Activated naive CD8-positive, alpha-beta T cell (primary cell): ENCODE results near the gene SVIL.
"Not testable (repeated sequence)": the region's sequence is repeated elsewhere in the genome, so short reads cannot be mapped to it uniquely, and the experiment has no call there.

ENCODE experiments used
- H3K27ac Mint-ChIP-seq: one replicate; pipeline ENCODE4 v1.8.0; 2021; ENCODE audit warnings: mixed read lengths
- H3K27me3 Mint-ChIP-seq: one replicate; pipeline ENCODE4 v1.8.0; 2021; ENCODE audit warnings: mixed read lengths
- H3K36me3 Mint-ChIP-seq: one replicate; pipeline ENCODE4 v1.8.0; 2021; ENCODE audit warnings: mixed read lengths
- H3K4me1 Mint-ChIP-seq: one replicate; pipeline ENCODE4 v1.8.0; 2021; ENCODE audit warnings: low read depth, mixed read lengths
- H3K4me3 Mint-ChIP-seq: one replicate; pipeline ENCODE4 v1.8.0; 2021; ENCODE audit warnings: mild to moderate bottlenecking, mixed read lengths
- H3K9me3 Mint-ChIP-seq: one replicate; pipeline ENCODE4 v1.8.0; 2021; ENCODE audit warnings: low read depth, mixed read lengths

Gene SVIL

GRCh38 chr10:29574212-29575097 lies 60.3 kb downstream of the SVIL start:
- not testable (repeated sequence) for H3K4me1 Mint-ChIP-seq, H3K27ac Mint-ChIP-seq, H3K36me3 Mint-ChIP-seq, H3K4me3 Mint-ChIP-seq, H3K9me3 Mint-ChIP-seq, H3K27me3 Mint-ChIP-seq

- not testable (repeated sequence) for H3K9me3 Mint-ChIP-seq, H3K27me3 Mint-ChIP-seq, H3K4me3 Mint-ChIP-seq
Observed at GRCh38 chr10:29570248-29570647, 64.5 kb downstream of the SVIL start.

GRCh38 chr10:29569795-29570194 lies 65.0 kb downstream of the SVIL start:
- no peaks in the 10 kb centered on the region for H3K27me3 Mint-ChIP-seq
- H3K9me3 Mint-ChIP-seq: no peaks in the 10 kb centered on the region
- no peaks in the 10 kb centered on the region for H3K4me1 Mint-ChIP-seq
- no peak overlapping the region for H3K4me3 Mint-ChIP-seq
- H3K36me3 Mint-ChIP-seq: peaks cover 4% of the 10 kb centered on the region
- no peak overlapping the region for H3K27ac Mint-ChIP-seq

More at GRCh38 chr10:29570248-29570647, 64.5 kb downstream of the SVIL start:
- not testable (repeated sequence) for H3K36me3 Mint-ChIP-seq, H3K4me1 Mint-ChIP-seq, H3K27ac Mint-ChIP-seq

- H3K27ac Mint-ChIP-seq: no peak overlapping the region
- H3K4me3 Mint-ChIP-seq: no peak overlapping the region
- H3K4me1 Mint-ChIP-seq: no peaks in the 10 kb centered on the region
- no peaks in the 10 kb centered on the region for H3K27me3 Mint-ChIP-seq
- H3K36me3 Mint-ChIP-seq: peaks cover 5% of the 10 kb centered on the region
- H3K9me3 Mint-ChIP-seq: no peaks in the 10 kb centered on the region
Observed at GRCh38 chr10:29567003-29567402, 67.8 kb downstream of the SVIL start.

GRCh38 chr10:29566209-29566608 lies 68.6 kb downstream of the SVIL start:
- H3K9me3 Mint-ChIP-seq, H3K27me3 Mint-ChIP-seq, H3K27ac Mint-ChIP-seq, H3K4me3 Mint-ChIP-seq, H3K36me3 Mint-ChIP-seq, H3K4me1 Mint-ChIP-seq: not testable (repeated sequence)

- H3K27ac Mint-ChIP-seq: no peak overlapping the region
- H3K4me3 Mint-ChIP-seq: no peak overlapping the region
- H3K4me1 Mint-ChIP-seq: no peaks in the 10 kb centered on the region
- peaks cover 5% of the 10 kb centered on the region for H3K36me3 Mint-ChIP-seq
- no peaks in the 10 kb centered on the region for H3K27me3 Mint-ChIP-seq
- H3K9me3 Mint-ChIP-seq: no peaks in the 10 kb centered on the region
Observed at GRCh38 chr10:29563420-29564035, 71.2 kb downstream of the SVIL start.

- H3K4me3 Mint-ChIP-seq, H3K9me3 Mint-ChIP-seq, H3K27me3 Mint-ChIP-seq, H3K27ac Mint-ChIP-seq, H3K4me1 Mint-ChIP-seq, H3K36me3 Mint-ChIP-seq: not testable (repeated sequence)
Observed at GRCh38 chr10:29563006-29563405, 71.8 kb downstream of the SVIL start.

GRCh38 chr10:29559996-29560395 lies 74.8 kb downstream of the SVIL start:
- Mint-ChIP-seq H3K4me3 (no peak overlapping the region), H3K27ac (no peak overlapping the region), H3K36me3 (peaks cover 3% of the 10 kb centered on the region), H3K9me3 (no peaks in the 10 kb centered on the region), H3K27me3 (no peaks in the 10 kb centered on the region), H3K4me1 (no peaks in the 10 kb centered on the region)

GRCh38 chr10:29557665-29558064 lies 77.1 kb downstream of the SVIL start:
- H3K4me3 Mint-ChIP-seq: no peak overlapping the region
- no peak overlapping the region for H3K27ac Mint-ChIP-seq
- H3K27me3 Mint-ChIP-seq: no peaks in the 10 kb centered on the region
- H3K36me3 Mint-ChIP-seq: peaks cover 7% of the 10 kb centered on the region
- no peaks in the 10 kb centered on the region for H3K4me1 Mint-ChIP-seq
- no peaks in the 10 kb centered on the region for H3K9me3 Mint-ChIP-seq

GRCh38 chr10:29555746-29556481 lies 78.9 kb downstream of the SVIL start:
- Mint-ChIP-seq H3K4me1 (no peaks in the 10 kb centered on the region), H3K27ac (no peak overlapping the region), H3K9me3 (no peaks in the 10 kb centered on the region)

GRCh38 chr10:29555091-29555745 lies 79.6 kb downstream of the SVIL start:
- Mint-ChIP-seq H3K9me3 (no peaks in the 10 kb centered on the region), H3K36me3 (peaks cover 12% of the 10 kb centered on the region), H3K4me1 (no peaks in the 10 kb centered on the region), H3K27me3 (no peaks in the 10 kb centered on the region), H3K4me3 (no peak overlapping the region), H3K27ac (no peak overlapping the region)

More at GRCh38 chr10:29555746-29556481, 78.9 kb downstream of the SVIL start:
- no peak overlapping the region for H3K4me3 Mint-ChIP-seq
- H3K36me3 Mint-ChIP-seq: peaks cover 10% of the 10 kb centered on the region
- no peaks in the 10 kb centered on the region for H3K27me3 Mint-ChIP-seq

- H3K4me1 Mint-ChIP-seq: no peaks in the 10 kb centered on the region
- H3K27ac Mint-ChIP-seq: no peak overlapping the region
- no peaks in the 10 kb centered on the region for H3K9me3 Mint-ChIP-seq
- no peak overlapping the region for H3K4me3 Mint-ChIP-seq
- H3K36me3 Mint-ChIP-seq: peaks cover 15% of the 10 kb centered on the region
- no peaks in the 10 kb centered on the region for H3K27me3 Mint-ChIP-seq
Observed at GRCh38 chr10:29554660-29555059, 80.1 kb downstream of the SVIL start.

- H3K27ac Mint-ChIP-seq: no peak overlapping the region
- no peaks in the 10 kb centered on the region for H3K9me3 Mint-ChIP-seq
- peaks cover 15% of the 10 kb centered on the region for H3K36me3 Mint-ChIP-seq
- no peak overlapping the region for H3K4me3 Mint-ChIP-seq
- peaks cover 1% of the 10 kb centered on the region for H3K4me1 Mint-ChIP-seq
- H3K27me3 Mint-ChIP-seq: no peaks in the 10 kb centered on the region
Observed at GRCh38 chr10:29553544-29554250, 81.1 kb downstream of the SVIL start.

- not testable (repeated sequence) for H3K4me1 Mint-ChIP-seq, H3K27ac Mint-ChIP-seq, H3K4me3 Mint-ChIP-seq, H3K27me3 Mint-ChIP-seq, H3K9me3 Mint-ChIP-seq
- peaks cover 19% of the 10 kb centered on the region for H3K36me3 Mint-ChIP-seq
Observed at GRCh38 chr10:29553116-29553515, 81.7 kb downstream of the SVIL start.
